ENCODE measurements around the gene STK4.

DNA sequence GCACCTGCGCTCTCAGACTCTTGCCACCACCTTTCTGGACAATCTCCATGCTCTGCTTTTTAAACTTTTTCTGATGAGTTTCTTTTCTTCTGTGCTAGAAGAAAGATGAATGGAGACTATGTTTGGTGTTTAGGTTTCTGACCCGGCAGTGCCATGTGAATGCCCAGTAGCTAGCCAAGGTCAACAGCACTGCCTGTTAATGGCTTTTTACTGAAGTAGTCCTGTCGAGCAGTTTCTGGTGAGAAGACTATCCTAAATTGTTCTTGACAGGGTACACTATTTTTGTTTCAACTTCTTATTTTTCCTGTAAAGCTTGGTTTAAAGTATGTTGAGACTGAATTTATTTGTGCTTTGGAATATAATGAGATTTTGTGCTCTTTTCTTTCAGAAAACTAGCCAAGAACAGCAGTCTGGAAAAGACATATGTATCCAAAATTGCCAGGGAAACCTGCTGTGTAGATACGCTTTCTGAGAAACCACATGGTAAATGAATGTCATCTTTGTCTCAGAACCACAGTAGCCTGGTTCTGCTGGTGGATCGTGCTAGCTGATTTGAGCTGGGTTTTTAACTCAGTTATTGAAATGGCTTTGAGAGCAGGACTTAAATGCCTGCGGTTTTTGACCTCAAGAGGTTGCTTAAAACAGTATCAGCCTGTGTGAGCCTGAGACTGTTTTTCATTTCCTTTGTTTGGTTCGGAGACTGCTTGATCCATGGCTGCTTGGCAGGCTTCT is 86.6 kb downstream of the STK4 start:
- no peak for TF ChIP-seq POLR2A (IDR thresholded peaks at IDR 0.05)
- TF ChIP-seq, protein P1, sequence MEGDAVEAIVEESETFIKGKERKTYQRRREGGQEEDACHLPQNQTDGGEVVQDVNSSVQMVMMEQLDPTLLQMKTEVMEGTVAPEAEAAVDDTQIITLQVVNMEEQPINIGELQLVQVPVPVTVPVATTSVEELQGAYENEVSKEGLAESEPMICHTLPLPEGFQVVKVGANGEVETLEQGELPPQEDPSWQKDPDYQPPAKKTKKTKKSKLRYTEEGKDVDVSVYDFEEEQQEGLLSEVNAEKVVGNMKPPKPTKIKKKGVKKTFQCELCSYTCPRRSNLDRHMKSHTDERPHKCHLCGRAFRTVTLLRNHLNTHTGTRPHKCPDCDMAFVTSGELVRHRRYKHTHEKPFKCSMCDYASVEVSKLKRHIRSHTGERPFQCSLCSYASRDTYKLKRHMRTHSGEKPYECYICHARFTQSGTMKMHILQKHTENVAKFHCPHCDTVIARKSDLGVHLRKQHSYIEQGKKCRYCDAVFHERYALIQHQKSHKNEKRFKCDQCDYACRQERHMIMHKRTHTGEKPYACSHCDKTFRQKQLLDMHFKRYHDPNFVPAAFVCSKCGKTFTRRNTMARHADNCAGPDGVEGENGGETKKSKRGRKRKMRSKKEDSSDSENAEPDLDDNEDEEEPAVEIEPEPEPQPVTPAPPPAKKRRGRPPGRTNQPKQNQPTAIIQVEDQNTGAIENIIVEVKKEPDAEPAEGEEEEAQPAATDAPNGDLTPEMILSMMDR (IDR thresholded peaks at IDR 0.05) = no peak
- no peak for TF ChIP-seq POLR2AphosphoS5 (IDR thresholded peaks at IDR 0.05)
- TF ChIP-seq EP300 (IDR thresholded peaks at IDR 0.05) = no peak

All from suprapubic skin (tissue), 4 donors.